ENCODE results near the gene GKAP1. TPM values are rescaled to one million over a fixed set of nuclear protein-coding genes. Genes with fewer than 3 reads are reported as not detected.
A peak's percentile ranks its signal among the peaks of the same experiment; 100 is the strongest.

Gene GKAP1
- total RNA-seq, 2 experiments from 2014 or later = 3.9 to 4.4 TPM

- CTCF ChIA-PET = interaction anchor here (1.8 kb wide), 1 partner anchor 66 kb away, joined by 4 read pairs; no protein-coding TSS in a partner anchor
- H3K4me1 Mint-ChIP-seq (ENCODE audit: low read depth) = no peaks in the 10 kb centered on the region
- POLR2A ChIA-PET = interaction anchor here (1.5 kb wide), 1 partner anchor 76 kb away, joined by 3 read pairs; no protein-coding TSS in a partner anchor
- no peak for TF ChIP-seq CTCF (IDR thresholded peaks at IDR 0.05)
- no peaks in the 10 kb centered on the region for H3K27me3 Mint-ChIP-seq
- no peaks in the 10 kb centered on the region for H3K9me3 Mint-ChIP-seq
- no peak for ATAC-seq
- no peak for DNase-seq
- H3K36me3 Mint-ChIP-seq (ENCODE audit: low read depth) = no peaks in the 10 kb centered on the region
- H3K4me3 Mint-ChIP-seq = no peak overlapping the region
- intact Hi-C loops (cut with micrococcal nuclease) = no loop called here
- no peak overlapping the region for H3K27ac Mint-ChIP-seq
Observed at GRCh38 chr9:83715794-83716193, 101.8 kb downstream of the GKAP1 start.

- Mint-ChIP-seq H3K27me3 (no peaks in the 10 kb centered on the region), H3K36me3 (ENCODE audit: low read depth) (no peaks in the 10 kb centered on the region), H3K4me3 (no peak overlapping the region), H3K27ac (no peak overlapping the region), H3K4me1 (ENCODE audit: low read depth) (no peaks in the 10 kb centered on the region), H3K9me3 (no peaks in the 10 kb centered on the region)
- DNase-seq = no peak
- no peak for TF ChIP-seq CTCF (IDR thresholded peaks at IDR 0.05)
- CTCF ChIA-PET = interaction anchor here (1.2 to 1.8 kb wide), 2 partner anchors 65 to 95 kb away, joined by 3 to 4 read pairs; no protein-coding TSS in a partner anchor
- no peak for ATAC-seq
- POLR2A ChIA-PET = interaction anchor here (0.6 to 1.5 kb wide), 2 partner anchors 24 to 75 kb away, joined by 3 read pairs; no protein-coding TSS in a partner anchor
- intact Hi-C loops (cut with micrococcal nuclease) = no loop called here
Observed at GRCh38 chr9:83715221-83715620, 102.3 kb downstream of the GKAP1 start.

GRCh38 chr9:83714329-83714728 is 103.2 kb downstream of the GKAP1 start:
- POLR2A ChIA-PET = no interaction called here
- peak; percentile 23 for TF ChIP-seq CTCF (IDR thresholded peaks at IDR 0.05)
- no peak overlapping the region for H3K4me3 Mint-ChIP-seq

GRCh38 chr9:83708515-83709158 is 108.9 kb downstream of the GKAP1 start:
- TF ChIP-seq CTCF (IDR thresholded peaks at IDR 0.05) = no peak
- ChIA-PET POLR2A (interaction anchor here (0.7 to 2.8 kb wide), 9 partner anchors 13 to 585 kb away, joined by 3 to 25 read pairs (median 3); partner anchors contain the start of gene IDNK), CTCF (interaction anchor here (0.9 to 2.9 kb wide), 4 partner anchors 27 to 112 kb away, joined by 3 to 11 read pairs (median 3); partner anchors contain the start of gene IDNK)
- H3K4me1 Mint-ChIP-seq (ENCODE audit: low read depth) = peaks cover 32% of the 10 kb centered on the region
- intact Hi-C loops (cut with micrococcal nuclease) = loop anchor here (5.0 to 10.0 kb wide), 2 partner anchors 86 to 216 kb away; partner anchors contain the start of genes IDNK and KIF27
- H3K4me3 Mint-ChIP-seq = peak overlapping the region; percentile 86
- DNase-seq = peak; percentile 73
- H3K27me3 Mint-ChIP-seq = no peaks in the 10 kb centered on the region
- ATAC-seq = peak; percentile 25
- H3K27ac Mint-ChIP-seq = peak overlapping the region; percentile 98
- peaks cover 2% of the 10 kb centered on the region for H3K9me3 Mint-ChIP-seq
- H3K36me3 Mint-ChIP-seq (ENCODE audit: low read depth) = peaks cover 22% of the 10 kb centered on the region

More at GRCh38 chr9:83714329-83714728, 103.2 kb downstream of the GKAP1 start:
- H3K27ac Mint-ChIP-seq = no peak overlapping the region
- no peaks in the 10 kb centered on the region for H3K27me3 Mint-ChIP-seq
- peaks cover 2% of the 10 kb centered on the region for H3K4me1 Mint-ChIP-seq (ENCODE audit: low read depth)
- CTCF ChIA-PET = interaction anchor here (1.2 kb wide), 1 partner anchor 94 kb away, joined by 3 read pairs; no protein-coding TSS in a partner anchor
- DNase-seq = no peak
- ATAC-seq = peak; percentile 37
- intact Hi-C loops (cut with micrococcal nuclease) = no loop called here
- no peaks in the 10 kb centered on the region for H3K36me3 Mint-ChIP-seq (ENCODE audit: low read depth)
- H3K9me3 Mint-ChIP-seq = no peaks in the 10 kb centered on the region
